ENCODE measurements around the gene DDX31. TPM values are rescaled to one million over a fixed set of nuclear protein-coding genes. Genes with fewer than 3 reads are reported as not detected.
A peak's percentile ranks its signal among the peaks of the same experiment; 100 is the strongest.
"Not testable (repeated sequence)": the region's sequence is repeated elsewhere in the genome, so short reads cannot be mapped to it uniquely, and the experiment has no call there.

DDX31 gene
- 28.4 and 29.5 TPM in 2 replicates for total RNA-seq (2014; rRNA removed; shearing (Covaris generic))

- peaks cover 7% of the 10 kb centered on the region; the same call in 1 of the 2 replicates for H3K4me1 ChIP-seq
- no peaks in the 10 kb centered on the region for H3K27me3 ChIP-seq
- peaks cover 7% of the 10 kb centered on the region for H3K36me3 ChIP-seq
- peak within 1 kb of the TSS; percentile 96 for H3K4me3 ChIP-seq
- DNase-seq: peak; percentile 88 to 90
- H3K9me3 ChIP-seq (replicated peaks): no peaks in the 10 kb centered on the region
- H3K27ac ChIP-seq: peak within 1 kb of the TSS; percentile 94
Measured at GRCh38 chr9:132669698-132670456, at the start of gene DDX31. DDX31 (minus strand) TSS chr9:132669983; CDS start chr9:132669934, 49 bp downstream.

GRCh38 chr9:132718381-132718928 lies 48.7 kb upstream of the DDX31 start:
- not testable (repeated sequence) for H3K4me1 ChIP-seq; H3K27ac ChIP-seq; H3K4me3 ChIP-seq; H3K9me3 ChIP-seq (replicated peaks); H3K36me3 ChIP-seq; DNase-seq; H3K27me3 ChIP-seq

- no peak for DNase-seq
- Histone ChIP-seq H3K27ac (no peak overlapping the region), H3K27me3 (no peaks in the 10 kb centered on the region), H3K4me1 (no peaks in the 10 kb centered on the region), H3K4me3 (no peak overlapping the region), H3K9me3 (replicated peaks) (no peaks in the 10 kb centered on the region), H3K36me3 (no peaks in the 10 kb centered on the region)
Measured at GRCh38 chr9:132717326-132717945, 47.7 kb upstream of the DDX31 start.

- no peak overlapping the region for H3K4me3 ChIP-seq
- no peak overlapping the region for H3K27ac ChIP-seq
- no peak for DNase-seq
- H3K27me3 ChIP-seq: no peaks in the 10 kb centered on the region
- no peaks in the 10 kb centered on the region for H3K4me1 ChIP-seq
- no peaks in the 10 kb centered on the region for H3K36me3 ChIP-seq
- no peaks in the 10 kb centered on the region for H3K9me3 ChIP-seq (replicated peaks)
Measured at GRCh38 chr9:132716007-132716406, 46.2 kb upstream of the DDX31 start.

- H3K27ac ChIP-seq: no peak overlapping the region
- DNase-seq: peak in 1 of 2 experiments; percentile 56
Measured at GRCh38 chr9:132712753-132713152, 43.0 kb upstream of the DDX31 start.

GRCh38 chr9:132711846-132712245 lies 42.1 kb upstream of the DDX31 start:
- Histone ChIP-seq H3K36me3 (no peaks in the 10 kb centered on the region), H3K4me3 (no peak overlapping the region), H3K9me3 (replicated peaks) (no peaks in the 10 kb centered on the region), H3K27ac (no peak overlapping the region), H3K27me3 (no peaks in the 10 kb centered on the region), H3K4me1 (no peaks in the 10 kb centered on the region)
- no peak for DNase-seq

More at GRCh38 chr9:132712753-132713152, 43.0 kb upstream of the DDX31 start:
- Histone ChIP-seq H3K9me3 (replicated peaks) (no peaks in the 10 kb centered on the region), H3K4me1 (no peaks in the 10 kb centered on the region), H3K4me3 (no peak overlapping the region), H3K27me3 (no peaks in the 10 kb centered on the region), H3K36me3 (no peaks in the 10 kb centered on the region)

- not testable (repeated sequence) for H3K4me3 ChIP-seq; H3K27me3 ChIP-seq; H3K27ac ChIP-seq; H3K4me1 ChIP-seq; H3K36me3 ChIP-seq; H3K9me3 ChIP-seq (replicated peaks); DNase-seq
Measured at GRCh38 chr9:132711152-132711551, 41.4 kb upstream of the DDX31 start.

- H3K27me3 ChIP-seq: no peaks in the 10 kb centered on the region
- DNase-seq: no peak
- no peaks in the 10 kb centered on the region for H3K4me1 ChIP-seq
- no peaks in the 10 kb centered on the region for H3K36me3 ChIP-seq
- H3K4me3 ChIP-seq: no peak overlapping the region
- no peak overlapping the region for H3K27ac ChIP-seq
- 0 out of 2 replicates have a peak, but pooled peaks cover 5% of the 10 kb centered on the region for H3K9me3 ChIP-seq (replicated peaks)
Measured at GRCh38 chr9:132710333-132710732, 40.5 kb upstream of the DDX31 start.

GRCh38 chr9:132708769-132709430 lies 39.1 kb upstream of the DDX31 start:
- Histone ChIP-seq H3K27me3 (no peaks in the 10 kb centered on the region), H3K9me3 (replicated peaks) (0 out of 2 replicates have a peak, but pooled peaks cover 5% of the 10 kb centered on the region), H3K4me3 (no peak overlapping the region), H3K27ac (no peak overlapping the region), H3K4me1 (no peaks in the 10 kb centered on the region), H3K36me3 (no peaks in the 10 kb centered on the region)
- no peak for DNase-seq

- H3K27me3 ChIP-seq: no peaks in the 10 kb centered on the region
Measured at GRCh38 chr9:132708239-132708638, 38.5 kb upstream of the DDX31 start.

GRCh38 chr9:132703336-132703735 lies 33.6 kb upstream of the DDX31 start:
- no peaks in the 10 kb centered on the region for H3K36me3 ChIP-seq
- no peaks in the 10 kb centered on the region for H3K4me1 ChIP-seq
- H3K9me3 ChIP-seq (replicated peaks): peaks cover 20% of the 10 kb centered on the region; the same call in 1 of the 2 replicates
- no peaks in the 10 kb centered on the region for H3K27me3 ChIP-seq
- no peak overlapping the region for H3K27ac ChIP-seq
- no peak overlapping the region for H3K4me3 ChIP-seq
- DNase-seq: no peak

More at GRCh38 chr9:132708239-132708638, 38.5 kb upstream of the DDX31 start:
- Histone ChIP-seq H3K27ac (no peak overlapping the region), H3K4me3 (no peak overlapping the region), H3K36me3 (no peaks in the 10 kb centered on the region), H3K4me1 (no peaks in the 10 kb centered on the region), H3K9me3 (replicated peaks) (peaks cover 7% of the 10 kb centered on the region; the same call in 1 of the 2 replicates)
- no peak for DNase-seq

GRCh38 chr9:132702254-132702653 lies 32.5 kb upstream of the DDX31 start:
- H3K27me3 ChIP-seq: no peaks in the 10 kb centered on the region

GRCh38 chr9:132699956-132700355 lies 30.2 kb upstream of the DDX31 start:
- Histone ChIP-seq H3K36me3 (no peaks in the 10 kb centered on the region), H3K4me3 (no peak overlapping the region), H3K4me1 (no peaks in the 10 kb centered on the region), H3K27ac (no peak overlapping the region), H3K9me3 (replicated peaks) (peaks cover 29% of the 10 kb centered on the region), H3K27me3 (no peaks in the 10 kb centered on the region)
- no peak for DNase-seq

More at GRCh38 chr9:132702254-132702653, 32.5 kb upstream of the DDX31 start:
- Histone ChIP-seq H3K4me1 (no peaks in the 10 kb centered on the region), H3K27ac (no peak overlapping the region), H3K4me3 (no peak overlapping the region), H3K36me3 (no peaks in the 10 kb centered on the region), H3K9me3 (replicated peaks) (peaks cover 29% of the 10 kb centered on the region)
- no peak for DNase-seq

GRCh38 chr9:132698989-132699388 lies 29.2 kb upstream of the DDX31 start:
- Histone ChIP-seq H3K4me3 (no peak overlapping the region), H3K27ac (no peak overlapping the region), H3K9me3 (replicated peaks) (peaks cover 29% of the 10 kb centered on the region), H3K36me3 (no peaks in the 10 kb centered on the region), H3K4me1 (no peaks in the 10 kb centered on the region), H3K27me3 (no peaks in the 10 kb centered on the region)
- DNase-seq: no peak

GRCh38 chr9:132697230-132697629 lies 27.4 kb upstream of the DDX31 start:
- Histone ChIP-seq H3K9me3 (replicated peaks) (peaks cover 23% of the 10 kb centered on the region), H3K27me3 (no peaks in the 10 kb centered on the region), H3K4me3 (no peak overlapping the region), H3K36me3 (peaks cover 4% of the 10 kb centered on the region), H3K4me1 (no peaks in the 10 kb centered on the region), H3K27ac (no peak overlapping the region)
- DNase-seq: peak in 1 of 2 experiments; percentile 13

All from SJCRH30 (cell line).